Measurements from ENCODE around the gene SDHAF2. TPM values are rescaled to one million over a fixed set of nuclear protein-coding genes. Genes with fewer than 3 reads are reported as not detected.

SDHAF2 gene
- total and polyA plus RNA-seq, 2 of the 13 experiments (the other 11 are each of a cell fraction or from before 2014, with no cell fraction given) = 44.2 to 70.4 TPM

DNA sequence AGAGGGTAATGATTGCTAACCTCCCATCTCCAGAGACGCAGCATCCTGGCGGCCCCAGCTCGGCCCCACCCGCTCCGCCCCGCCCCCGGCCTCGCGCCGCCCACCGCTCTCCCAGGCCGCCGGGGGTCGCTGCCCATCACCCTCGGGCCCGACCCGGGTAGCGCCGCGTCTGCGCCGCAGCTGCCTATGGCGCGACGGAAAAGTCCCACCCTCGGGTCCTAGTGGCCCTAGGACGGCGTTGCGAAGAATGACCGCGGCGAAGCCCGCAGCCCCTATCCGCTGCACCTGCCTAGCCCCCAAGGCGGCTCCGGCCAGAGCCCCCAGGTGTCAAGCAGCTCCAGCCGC, 606 bp upstream of the SDHAF2 start (continued):
- no peak for TF ChIP-seq ATF1 (CRISPR knock-in tag; IDR thresholded peaks at IDR 0.05)
- TF ChIP-seq, protein P1, sequence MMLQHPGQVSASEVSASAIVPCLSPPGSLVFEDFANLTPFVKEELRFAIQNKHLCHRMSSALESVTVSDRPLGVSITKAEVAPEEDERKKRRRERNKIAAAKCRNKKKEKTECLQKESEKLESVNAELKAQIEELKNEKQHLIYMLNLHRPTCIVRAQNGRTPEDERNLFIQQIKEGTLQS (CRISPR knock-in tag; IDR thresholded peaks at IDR 0.05) = 0 out of 2 replicates have a peak, but pooled peaks have one; percentile 17
- no peak for TF ChIP-seq ZNF34 (CRISPR knock-in tag; IDR thresholded peaks at IDR 0.05; ENCODE audit: borderline replicate concordance)
- TF ChIP-seq, protein P2, sequence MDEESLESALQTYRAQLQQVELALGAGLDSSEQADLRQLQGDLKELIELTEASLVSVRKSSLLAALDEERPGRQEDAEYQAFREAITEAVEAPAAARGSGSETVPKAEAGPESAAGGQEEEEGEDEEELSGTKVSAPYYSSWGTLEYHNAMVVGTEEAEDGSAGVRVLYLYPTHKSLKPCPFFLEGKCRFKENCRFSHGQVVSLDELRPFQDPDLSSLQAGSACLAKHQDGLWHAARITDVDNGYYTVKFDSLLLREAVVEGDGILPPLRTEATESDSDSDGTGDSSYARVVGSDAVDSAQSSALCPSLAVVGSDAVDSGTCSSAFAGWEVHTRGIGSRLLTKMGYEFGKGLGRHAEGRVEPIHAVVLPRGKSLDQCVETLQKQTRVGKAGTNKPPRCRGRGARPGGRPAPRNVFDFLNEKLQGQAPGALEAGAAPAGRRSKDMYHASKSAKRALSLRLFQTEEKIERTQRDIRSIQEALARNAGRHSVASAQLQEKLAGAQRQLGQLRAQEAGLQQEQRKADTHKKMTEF (CRISPR knock-in tag; IDR thresholded peaks at IDR 0.05) = no peak
- TF ChIP-seq SMAD9 (CRISPR knock-in tag; IDR thresholded peaks at IDR 0.05) = 0 out of 2 replicates have a peak, but pooled peaks have one; percentile 81
- no peak for TF ChIP-seq YEATS4 (CRISPR knock-in tag; IDR thresholded peaks at IDR 0.05; ENCODE audit: borderline replicate concordance)
- TF ChIP-seq KDM2A (CRISPR knock-in tag; IDR thresholded peaks at IDR 0.05; ENCODE audit: borderline replicate concordance, low read depth) = no peak; the same call in 1 of the 2 replicates
- TF ChIP-seq ZSCAN22 (CRISPR knock-in tag; IDR thresholded peaks at IDR 0.05) = no peak
- no peak for TF ChIP-seq XBP1 (CRISPR knock-in tag; IDR thresholded peaks at IDR 0.05)
- TF ChIP-seq, protein P3, sequence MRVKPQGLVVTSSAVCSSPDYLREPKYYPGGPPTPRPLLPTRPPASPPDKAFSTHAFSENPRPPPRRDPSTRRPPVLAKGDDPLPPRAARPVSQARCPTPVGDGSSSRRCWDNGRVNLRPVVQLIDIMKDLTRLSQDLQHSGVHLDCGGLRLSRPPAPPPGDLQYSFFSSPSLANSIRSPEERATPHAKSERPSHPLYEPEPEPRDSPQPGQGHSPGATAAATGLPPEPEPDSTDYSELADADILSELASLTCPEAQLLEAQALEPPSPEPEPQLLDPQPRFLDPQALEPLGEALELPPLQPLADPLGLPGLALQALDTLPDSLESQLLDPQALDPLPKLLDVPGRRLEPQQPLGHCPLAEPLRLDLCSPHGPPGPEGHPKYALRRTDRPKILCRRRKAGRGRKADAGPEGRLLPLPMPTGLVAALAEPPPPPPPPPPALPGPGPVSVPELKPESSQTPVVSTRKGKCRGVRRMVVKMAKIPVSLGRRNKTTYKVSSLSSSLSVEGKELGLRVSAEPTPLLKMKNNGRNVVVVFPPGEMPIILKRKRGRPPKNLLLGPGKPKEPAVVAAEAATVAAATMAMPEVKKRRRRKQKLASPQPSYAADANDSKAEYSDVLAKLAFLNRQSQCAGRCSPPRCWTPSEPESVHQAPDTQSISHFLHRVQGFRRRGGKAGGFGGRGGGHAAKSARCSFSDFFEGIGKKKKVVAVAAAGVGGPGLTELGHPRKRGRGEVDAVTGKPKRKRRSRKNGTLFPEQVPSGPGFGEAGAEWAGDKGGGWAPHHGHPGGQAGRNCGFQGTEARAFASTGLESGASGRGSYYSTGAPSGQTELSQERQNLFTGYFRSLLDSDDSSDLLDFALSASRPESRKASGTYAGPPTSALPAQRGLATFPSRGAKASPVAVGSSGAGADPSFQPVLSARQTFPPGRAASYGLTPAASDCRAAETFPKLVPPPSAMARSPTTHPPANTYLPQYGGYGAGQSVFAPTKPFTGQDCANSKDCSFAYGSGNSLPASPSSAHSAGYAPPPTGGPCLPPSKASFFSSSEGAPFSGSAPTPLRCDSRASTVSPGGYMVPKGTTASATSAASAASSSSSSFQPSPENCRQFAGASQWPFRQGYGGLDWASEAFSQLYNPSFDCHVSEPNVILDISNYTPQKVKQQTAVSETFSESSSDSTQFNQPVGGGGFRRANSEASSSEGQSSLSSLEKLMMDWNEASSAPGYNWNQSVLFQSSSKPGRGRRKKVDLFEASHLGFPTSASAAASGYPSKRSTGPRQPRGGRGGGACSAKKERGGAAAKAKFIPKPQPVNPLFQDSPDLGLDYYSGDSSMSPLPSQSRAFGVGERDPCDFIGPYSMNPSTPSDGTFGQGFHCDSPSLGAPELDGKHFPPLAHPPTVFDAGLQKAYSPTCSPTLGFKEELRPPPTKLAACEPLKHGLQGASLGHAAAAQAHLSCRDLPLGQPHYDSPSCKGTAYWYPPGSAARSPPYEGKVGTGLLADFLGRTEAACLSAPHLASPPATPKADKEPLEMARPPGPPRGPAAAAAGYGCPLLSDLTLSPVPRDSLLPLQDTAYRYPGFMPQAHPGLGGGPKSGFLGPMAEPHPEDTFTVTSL (CRISPR knock-in tag; IDR thresholded peaks at IDR 0.05; ENCODE audit: borderline replicate concordance) = no peak
- no peak for TF ChIP-seq ZBTB1 (CRISPR knock-in tag; IDR thresholded peaks at IDR 0.05; ENCODE audit: borderline replicate concordance)
- no peak for TF ChIP-seq ZNF431 (CRISPR knock-in tag; IDR thresholded peaks at IDR 0.05; ENCODE audit: borderline replicate concordance, low read depth)
- no peak for TF ChIP-seq ZNF839 (CRISPR knock-in tag; IDR thresholded peaks at IDR 0.05; ENCODE audit: borderline replicate concordance)
- TF ChIP-seq, protein P4, sequence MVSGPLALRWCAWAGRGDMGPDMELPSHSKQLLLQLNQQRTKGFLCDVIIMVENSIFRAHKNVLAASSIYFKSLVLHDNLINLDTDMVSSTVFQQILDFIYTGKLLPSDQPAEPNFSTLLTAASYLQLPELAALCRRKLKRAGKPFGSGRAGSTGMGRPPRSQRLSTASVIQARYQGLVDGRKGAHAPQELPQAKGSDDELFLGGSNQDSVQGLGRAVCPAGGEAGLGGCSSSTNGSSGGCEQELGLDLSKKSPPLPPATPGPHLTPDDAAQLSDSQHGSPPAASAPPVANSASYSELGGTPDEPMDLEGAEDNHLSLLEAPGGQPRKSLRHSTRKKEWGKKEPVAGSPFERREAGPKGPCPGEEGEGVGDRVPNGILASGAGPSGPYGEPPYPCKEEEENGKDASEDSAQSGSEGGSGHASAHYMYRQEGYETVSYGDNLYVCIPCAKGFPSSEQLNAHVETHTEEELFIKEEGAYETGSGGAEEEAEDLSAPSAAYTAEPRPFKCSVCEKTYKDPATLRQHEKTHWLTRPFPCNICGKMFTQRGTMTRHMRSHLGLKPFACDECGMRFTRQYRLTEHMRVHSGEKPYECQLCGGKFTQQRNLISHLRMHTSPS (CRISPR knock-in tag; IDR thresholded peaks at IDR 0.05; ENCODE audit: low read depth) = no peak
- no peak for TF ChIP-seq ZNF121 (CRISPR knock-in tag; IDR thresholded peaks at IDR 0.05)
- TF ChIP-seq CENPT (CRISPR knock-in tag; IDR thresholded peaks at IDR 0.05; ENCODE audit: low read depth) = peak; percentile 30; the same call in 1 of the 2 replicates
- TF ChIP-seq ZNF101 (CRISPR knock-in tag; IDR thresholded peaks at IDR 0.05; ENCODE audit: borderline replicate concordance, low read depth) = no peak
- TF ChIP-seq ZSCAN25 (CRISPR knock-in tag; IDR thresholded peaks at IDR 0.05) = no peak
- TF ChIP-seq ZBTB38 (CRISPR knock-in tag; IDR thresholded peaks at IDR 0.05) = no peak
- TF ChIP-seq, protein P5, sequence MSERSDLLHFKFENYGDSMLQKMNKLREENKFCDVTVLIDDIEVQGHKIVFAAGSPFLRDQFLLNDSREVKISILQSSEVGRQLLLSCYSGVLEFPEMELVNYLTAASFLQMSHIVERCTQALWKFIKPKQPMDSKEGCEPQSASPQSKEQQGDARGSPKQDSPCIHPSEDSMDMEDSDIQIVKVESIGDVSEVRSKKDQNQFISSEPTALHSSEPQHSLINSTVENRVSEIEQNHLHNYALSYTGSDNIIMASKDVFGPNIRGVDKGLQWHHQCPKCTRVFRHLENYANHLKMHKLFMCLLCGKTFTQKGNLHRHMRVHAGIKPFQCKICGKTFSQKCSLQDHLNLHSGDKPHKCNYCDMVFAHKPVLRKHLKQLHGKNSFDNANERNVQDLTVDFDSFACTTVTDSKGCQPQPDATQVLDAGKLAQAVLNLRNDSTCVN (CRISPR knock-in tag; IDR thresholded peaks at IDR 0.05; ENCODE audit: borderline replicate concordance) = peak; percentile 13; the same call in 1 of the 2 replicates
